GM10266 (cell line): ENCODE data around the gene PRSS57.
"Not testable (repeated sequence)": the region's sequence is repeated elsewhere in the genome, so short reads cannot be mapped to it uniquely, and the experiment has no call there.

Experiments
- DNase-seq: peaks from one replicate; pipeline ENCODE4 v3.0.0; 2012; ENCODE audit errors: extremely low spot score
- TF ChIP-seq, protein P1 (sequence below): IDR thresholded peaks from 2 replicates; pipeline ENCODE4 v1.5.1; 2012; ENCODE audit warnings: mild to moderate bottlenecking, low read depth; ENCODE audit not compliant: control insufficient read depth, insufficient read depth; ENCODE audit errors: missing control alignments

The PRSS57 gene

DNA sequence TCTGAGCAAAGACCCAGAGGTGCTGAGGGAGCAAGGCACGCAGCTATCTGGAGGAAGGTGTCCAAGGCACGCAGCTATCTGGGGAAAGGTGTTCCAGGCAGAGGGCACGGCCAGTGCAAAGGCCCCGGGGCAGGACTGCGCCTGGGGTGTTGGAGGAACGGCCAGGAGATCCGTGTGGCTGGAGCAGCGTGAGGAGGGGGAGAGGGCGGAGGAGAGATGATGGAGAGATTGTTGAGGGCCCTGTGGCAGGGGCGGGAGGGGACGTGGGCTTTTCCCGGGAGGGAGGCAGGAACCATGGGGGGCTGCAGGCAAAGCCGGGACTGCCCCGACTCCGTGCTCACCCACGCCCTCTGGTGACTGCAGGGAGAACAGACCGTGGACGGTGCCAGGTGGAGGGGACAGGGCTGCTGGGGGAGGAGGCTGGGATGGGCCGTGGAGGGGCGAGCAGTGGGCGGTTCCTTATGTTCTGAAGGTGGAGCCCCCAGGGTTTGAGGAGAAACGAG lies 42.4 kb upstream of the PRSS57 start:
- DNase-seq, result peak; percentile 89
- TF ChIP-seq, protein P1, sequence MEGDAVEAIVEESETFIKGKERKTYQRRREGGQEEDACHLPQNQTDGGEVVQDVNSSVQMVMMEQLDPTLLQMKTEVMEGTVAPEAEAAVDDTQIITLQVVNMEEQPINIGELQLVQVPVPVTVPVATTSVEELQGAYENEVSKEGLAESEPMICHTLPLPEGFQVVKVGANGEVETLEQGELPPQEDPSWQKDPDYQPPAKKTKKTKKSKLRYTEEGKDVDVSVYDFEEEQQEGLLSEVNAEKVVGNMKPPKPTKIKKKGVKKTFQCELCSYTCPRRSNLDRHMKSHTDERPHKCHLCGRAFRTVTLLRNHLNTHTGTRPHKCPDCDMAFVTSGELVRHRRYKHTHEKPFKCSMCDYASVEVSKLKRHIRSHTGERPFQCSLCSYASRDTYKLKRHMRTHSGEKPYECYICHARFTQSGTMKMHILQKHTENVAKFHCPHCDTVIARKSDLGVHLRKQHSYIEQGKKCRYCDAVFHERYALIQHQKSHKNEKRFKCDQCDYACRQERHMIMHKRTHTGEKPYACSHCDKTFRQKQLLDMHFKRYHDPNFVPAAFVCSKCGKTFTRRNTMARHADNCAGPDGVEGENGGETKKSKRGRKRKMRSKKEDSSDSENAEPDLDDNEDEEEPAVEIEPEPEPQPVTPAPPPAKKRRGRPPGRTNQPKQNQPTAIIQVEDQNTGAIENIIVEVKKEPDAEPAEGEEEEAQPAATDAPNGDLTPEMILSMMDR, result peak; percentile 62

DNA sequence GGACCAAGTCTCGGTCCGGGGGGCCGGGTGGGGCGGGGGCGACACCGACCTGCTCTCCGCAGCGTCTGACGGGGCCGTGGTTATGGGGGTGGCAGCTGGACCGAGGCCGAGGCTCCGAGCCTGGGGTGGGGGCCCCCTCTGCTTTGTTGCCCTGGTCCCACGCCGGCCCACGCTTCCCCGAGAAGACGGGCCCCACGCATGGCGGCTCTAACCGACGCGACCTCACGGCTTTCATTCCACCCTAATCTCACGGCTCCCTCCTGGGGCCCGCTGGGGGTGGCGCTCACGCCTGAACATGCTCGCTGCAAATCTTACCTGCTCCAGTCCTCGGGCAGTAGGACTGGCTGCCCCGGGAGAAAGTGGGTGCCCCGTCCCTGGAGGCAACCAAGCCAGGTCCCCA lies 40.9 kb upstream of the PRSS57 start:
- TF ChIP-seq, protein P1, result no peak
- DNase-seq, result no peak

GRCh38 chr19:734716-735115 lies 39.5 kb upstream of the PRSS57 start:
- TF ChIP-seq, protein P1, result no peak
- DNase-seq, result no peak

GRCh38 chr19:732148-733069 lies 37.2 kb upstream of the PRSS57 start:
- TF ChIP-seq, protein P1, result no peak
- DNase-seq, result no peak

DNA sequence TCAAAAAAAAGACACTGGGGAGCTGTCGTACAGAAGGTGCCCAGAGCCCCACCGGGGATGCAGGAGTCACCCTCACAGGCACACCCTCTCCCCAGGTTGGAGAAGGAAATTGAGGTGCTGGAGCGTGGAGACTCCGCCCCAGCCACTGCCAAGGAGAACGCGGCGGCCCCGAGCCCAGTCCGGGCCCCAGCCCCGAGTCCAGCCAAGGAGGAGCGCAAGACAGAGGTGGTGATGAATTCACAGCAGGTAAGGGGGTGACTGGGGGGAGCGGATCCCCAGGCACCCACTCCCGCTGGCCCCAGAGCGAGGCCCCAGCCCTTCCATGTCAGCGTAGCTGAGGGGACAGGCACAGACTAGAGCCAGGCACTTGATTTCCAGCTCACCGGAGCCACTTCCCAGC lies 35.7 kb upstream of the PRSS57 start:
- TF ChIP-seq, protein P1, result no peak
- no peak for DNase-seq

GRCh38 chr19:729965-730668 lies 34.9 kb upstream of the PRSS57 start:
- TF ChIP-seq, protein P1, result no peak
- DNase-seq, result no peak

GRCh38 chr19:729564-729963 lies 34.3 kb upstream of the PRSS57 start:
- not testable (repeated sequence) for DNase-seq
